ENCODE measurements around the gene BEX3.
"Not testable (repeated sequence)": the region's sequence is repeated elsewhere in the genome, so short reads cannot be mapped to it uniquely, and the experiment has no call there.

BEX3 gene

DNA sequence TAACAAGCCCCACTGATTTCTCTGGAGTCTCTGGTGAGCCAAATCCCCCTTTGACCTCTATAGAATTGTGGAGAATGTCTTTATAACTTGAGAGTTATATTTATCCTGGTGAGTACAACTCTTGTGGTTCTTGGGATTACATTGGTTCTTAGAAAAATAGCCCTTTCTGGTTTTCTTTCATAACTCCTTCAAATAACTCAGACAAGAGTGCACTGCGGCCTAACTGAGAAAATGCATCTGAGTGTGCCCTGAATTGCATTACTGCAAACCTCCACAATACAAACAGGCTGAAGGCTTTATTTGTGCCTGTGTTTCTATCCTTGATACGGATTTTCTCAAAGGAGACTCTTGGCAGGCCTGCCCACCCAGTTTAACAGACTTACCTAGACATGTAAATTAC is 2.7 kb downstream of the BEX3 start:
- in situ Hi-C loops (cut with HindIII; ENCODE audit: low sequenced_read_pairs), result no loop called here

DNA sequence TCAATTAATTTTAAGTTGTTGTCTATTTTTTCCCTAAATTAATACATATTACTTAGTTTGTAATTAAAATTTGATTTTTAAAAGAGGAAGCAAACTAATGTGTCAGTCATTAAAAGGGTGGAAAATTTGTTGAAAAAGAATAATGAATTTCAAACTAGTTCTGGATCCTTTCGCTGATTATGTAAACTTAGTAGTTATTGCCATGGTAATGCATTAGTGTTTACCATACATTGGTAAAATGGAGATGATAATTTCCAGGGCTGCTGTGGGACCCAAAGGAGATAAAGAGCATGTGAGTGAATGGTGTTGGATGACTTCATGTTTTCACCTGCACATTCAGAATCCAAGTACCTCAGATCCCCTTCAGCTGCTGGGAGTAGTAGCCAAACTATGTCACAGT is 6.5 kb downstream of the BEX3 start:
- in situ Hi-C loops (cut with HindIII; ENCODE audit: low sequenced_read_pairs), result no loop called here

DNA sequence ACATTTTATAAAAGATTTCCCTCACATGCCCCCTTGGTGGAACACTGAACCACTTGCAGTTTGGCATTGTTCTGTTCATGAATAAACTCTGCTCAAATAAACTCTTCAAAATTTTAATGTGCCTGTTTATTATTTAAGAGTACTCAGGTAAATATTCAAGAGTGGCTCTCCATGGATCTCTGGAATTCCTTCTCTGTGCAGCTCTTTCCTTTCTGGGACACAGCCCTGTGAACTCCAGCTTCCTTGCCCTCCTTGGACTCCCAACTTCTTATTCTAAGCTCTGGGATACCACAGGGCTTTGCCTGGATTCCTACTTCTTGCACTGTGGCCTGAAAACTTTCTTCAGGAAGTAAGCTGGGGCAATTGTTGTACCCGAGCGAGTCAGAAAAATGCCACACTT is 8.3 kb downstream of the BEX3 start:
- in situ Hi-C loops (cut with HindIII; ENCODE audit: low sequenced_read_pairs), result no loop called here

DNA sequence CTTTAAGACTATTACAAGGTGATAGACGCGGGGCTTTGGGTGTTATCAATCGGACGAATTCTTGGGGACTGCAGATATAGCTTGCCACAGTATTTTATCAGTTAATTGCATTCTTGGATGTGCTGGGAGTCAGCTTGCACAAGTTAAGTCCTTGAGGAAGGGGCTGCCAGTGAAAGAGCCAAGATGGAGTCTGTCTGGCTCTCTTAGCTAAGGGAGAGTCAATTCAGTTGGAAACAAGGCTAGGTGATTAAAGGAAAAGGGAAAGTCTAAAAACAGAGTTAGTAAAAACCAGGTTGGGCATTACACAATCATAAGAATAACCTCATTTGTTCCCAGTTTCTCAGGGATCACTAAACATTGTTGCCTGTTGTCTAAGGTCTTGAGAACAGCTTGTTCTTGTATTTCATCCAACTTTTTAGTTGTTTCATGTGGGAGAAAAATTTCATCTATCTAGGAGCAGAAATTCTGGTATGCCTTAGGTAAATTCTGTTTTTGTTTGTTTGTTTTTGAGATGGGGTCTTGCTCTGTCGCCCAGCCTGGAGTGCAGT is 9.0 kb downstream of the BEX3 start:
- in situ Hi-C loops (cut with HindIII; ENCODE audit: low sequenced_read_pairs), result not testable (repeated sequence)

DNA sequence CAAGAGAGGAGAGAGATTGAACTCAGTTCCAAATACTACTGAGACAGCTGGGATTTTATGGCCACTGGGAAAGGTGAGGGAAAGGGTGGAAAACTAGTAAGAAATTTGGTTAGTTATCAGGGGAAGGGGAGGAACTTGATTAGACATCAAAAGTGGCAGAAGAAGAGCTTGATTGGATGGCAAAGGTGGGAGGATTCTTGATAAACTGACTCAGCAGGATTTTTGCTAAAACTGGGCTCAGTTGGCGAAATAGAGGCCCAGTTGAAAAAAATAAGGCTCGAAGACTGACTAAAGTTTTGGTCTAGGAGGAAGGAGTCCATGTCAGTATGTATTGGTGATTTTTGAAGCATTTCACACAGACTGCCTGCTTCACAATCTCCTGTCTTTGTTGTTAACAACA is 10.0 kb downstream of the BEX3 start:
- in situ Hi-C loops (cut with HindIII; ENCODE audit: low sequenced_read_pairs), result no loop called here

DNA sequence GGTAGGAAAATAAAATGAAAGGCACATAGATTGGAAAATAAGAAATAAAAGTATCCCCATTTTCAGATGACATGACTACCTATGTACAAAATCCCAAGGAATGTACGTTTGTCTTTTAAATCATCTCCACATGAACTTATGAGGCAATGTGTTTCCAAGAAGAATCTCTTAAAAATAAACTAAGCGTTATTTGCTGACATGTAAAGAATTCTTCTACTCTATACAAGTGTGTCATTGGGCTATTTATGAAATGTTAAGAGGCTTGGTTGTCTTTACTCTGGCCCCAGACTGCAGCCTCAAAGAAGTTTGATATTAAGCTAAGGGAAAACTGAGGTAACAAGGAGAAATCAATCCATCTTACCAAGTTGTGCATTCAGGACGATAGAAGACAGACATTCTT is 17.1 kb downstream of the BEX3 start:
- in situ Hi-C loops (cut with HindIII; ENCODE audit: low sequenced_read_pairs), result no loop called here

DNA sequence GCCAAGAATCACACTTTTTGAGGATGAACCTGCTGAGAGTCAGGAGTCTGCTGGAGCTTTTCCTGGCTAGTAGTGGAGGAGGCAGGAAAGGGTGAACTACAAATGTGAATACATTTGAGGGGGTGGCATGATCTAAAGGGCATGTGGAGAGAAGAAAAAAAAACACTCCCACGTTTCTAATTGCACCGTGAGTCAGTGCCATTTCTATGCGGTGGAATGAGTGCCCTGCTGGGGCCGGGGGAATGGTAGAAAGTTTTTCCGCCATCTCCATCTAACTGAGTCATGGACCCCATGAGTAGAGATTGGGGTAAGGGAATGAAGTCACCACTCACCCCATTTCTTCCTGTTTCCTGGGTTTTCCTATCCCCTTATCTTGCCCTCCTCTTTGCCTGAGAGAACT is 19.8 kb downstream of the BEX3 start:
- in situ Hi-C loops (cut with HindIII; ENCODE audit: low sequenced_read_pairs), result no loop called here

DNA sequence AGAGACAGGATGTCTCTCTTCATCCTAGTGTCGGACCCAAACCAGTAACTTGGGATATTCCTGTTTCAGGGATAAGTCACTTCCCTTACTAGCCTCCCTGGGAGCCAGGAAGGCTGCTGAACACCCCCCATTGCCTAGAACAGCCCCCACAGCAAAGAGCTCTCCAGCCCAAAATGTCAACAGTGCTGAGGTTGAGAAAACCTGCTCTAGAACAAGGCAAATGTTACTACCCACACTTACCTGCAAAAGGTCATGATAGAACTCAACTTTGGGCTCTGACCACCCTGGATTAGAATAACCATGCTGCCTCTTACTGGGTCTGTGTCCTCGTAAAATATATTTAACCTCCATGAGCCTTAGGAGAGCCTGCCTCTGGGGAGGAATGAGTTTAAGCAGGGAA is 20.3 kb downstream of the BEX3 start:
- in situ Hi-C loops (cut with HindIII; ENCODE audit: low sequenced_read_pairs), result no loop called here

DNA sequence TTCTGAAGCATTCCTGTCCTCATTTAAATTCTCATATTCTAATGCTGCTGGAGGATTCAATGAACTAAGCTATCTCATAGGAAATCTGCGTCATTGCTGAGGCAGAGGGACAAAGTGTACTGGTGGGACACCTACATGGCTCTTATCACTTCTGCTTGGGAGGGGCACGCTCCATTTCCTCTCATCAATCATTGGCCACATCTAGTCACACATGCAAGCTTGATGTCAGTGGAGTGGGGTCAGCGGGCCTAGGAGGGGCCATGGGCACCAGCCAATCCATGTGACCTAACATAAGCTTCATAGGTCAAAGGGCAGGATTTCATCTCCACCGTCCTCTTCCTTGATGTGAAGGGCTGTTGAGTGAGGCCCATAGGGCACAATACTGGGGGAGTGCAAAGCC is 21.4 kb downstream of the BEX3 start:
- in situ Hi-C loops (cut with HindIII; ENCODE audit: low sequenced_read_pairs), result no loop called here

DNA sequence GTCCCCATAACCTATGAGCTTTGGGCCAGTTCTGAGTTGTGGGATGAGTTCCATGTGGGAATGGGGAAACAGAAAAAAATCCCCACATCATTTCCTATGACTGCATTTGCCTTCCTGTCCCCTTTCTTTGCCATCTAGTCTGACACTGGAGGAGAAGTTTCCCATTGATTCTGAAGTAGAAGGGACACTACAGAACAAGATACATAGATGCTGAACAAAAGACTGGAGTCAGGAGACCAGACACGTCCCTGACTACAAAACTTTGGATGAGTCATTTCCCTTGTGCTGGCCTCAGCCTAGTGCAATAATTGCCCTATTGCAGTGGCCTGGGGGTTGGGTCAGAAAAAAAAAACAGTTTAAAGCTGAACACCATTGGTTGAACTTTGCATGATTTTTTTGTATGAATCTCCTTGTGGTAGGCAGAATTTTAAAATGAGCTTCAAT is 22.1 kb downstream of the BEX3 start:
- in situ Hi-C loops (cut with HindIII; ENCODE audit: low sequenced_read_pairs), result no loop called here

DNA sequence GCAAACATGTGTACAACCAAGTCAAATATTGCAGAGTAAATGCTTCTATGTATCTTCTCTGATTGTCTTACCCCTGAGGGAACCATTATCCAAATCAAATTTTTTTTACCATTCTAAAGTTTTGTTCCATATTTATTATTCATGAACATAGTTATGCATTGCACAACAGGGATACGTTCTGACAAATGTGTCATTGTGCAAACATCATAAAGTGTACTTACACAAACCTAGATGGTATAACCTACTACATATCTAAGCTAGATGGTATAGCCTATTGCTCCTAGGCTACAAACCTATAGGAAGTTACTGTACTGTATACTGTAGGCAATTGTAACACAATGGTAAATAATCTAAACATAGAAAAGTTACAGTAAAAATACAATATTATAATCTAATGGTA is 23.4 kb downstream of the BEX3 start:
- in situ Hi-C loops (cut with HindIII; ENCODE audit: low sequenced_read_pairs), result no loop called here

DNA sequence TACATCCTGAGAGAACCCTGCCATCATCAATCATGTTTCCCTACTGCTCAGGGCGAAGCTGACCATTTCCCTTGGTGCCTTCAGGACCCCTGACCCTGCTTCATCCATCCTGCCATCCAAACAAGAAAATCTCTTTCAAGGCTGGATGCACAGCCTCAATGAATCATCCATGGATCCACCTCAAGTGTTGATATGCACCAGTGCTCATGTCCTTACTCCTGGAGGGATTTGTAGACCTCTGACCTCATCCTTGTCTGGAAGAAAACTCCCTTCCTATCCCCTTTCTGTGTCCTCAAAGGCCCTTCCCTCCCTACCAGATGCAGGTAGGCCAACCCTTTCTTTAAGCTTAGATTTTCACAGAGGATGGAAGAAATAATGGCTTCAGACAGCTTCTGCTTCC is 24.6 kb downstream of the BEX3 start:
- in situ Hi-C loops (cut with HindIII; ENCODE audit: low sequenced_read_pairs), result no loop called here

DNA sequence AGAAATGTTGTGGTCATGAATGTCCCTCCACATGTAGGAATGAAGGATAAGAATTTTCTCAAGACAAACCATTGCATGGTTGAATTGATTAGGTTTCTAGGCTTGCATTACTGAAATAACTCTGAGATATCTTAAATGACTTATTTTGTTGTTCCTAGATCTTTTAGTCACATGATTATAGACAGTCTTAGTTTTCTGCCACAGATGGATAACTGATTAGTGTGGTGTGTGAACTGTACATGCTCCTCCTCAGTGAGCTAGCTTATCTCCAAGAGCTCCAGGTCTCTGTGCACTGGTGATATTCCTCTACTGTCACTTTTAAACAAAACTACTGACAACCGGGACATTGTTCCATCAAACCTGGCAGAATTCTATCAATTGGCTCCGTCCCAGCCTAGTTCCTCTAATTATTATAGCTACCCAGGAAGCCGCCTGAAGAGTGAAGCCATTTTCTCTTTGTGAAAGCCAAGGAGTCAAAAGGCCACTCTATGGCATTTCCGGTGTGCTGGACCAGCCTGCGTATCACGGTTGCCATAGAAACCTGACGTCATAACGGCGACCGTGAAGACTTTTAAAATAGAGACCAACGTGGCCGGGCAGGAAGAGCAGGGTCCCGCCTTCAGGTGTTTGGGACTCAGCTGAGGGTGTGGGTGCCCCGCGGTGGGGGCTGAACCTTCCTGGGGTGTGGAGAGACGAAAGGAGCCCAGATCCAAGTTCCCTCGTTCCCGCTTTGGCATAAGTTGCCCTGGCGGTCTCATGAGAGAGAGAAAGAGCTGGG is 28.1 kb downstream of the BEX3 start:
- in situ Hi-C loops (cut with HindIII; ENCODE audit: low sequenced_read_pairs), result no loop called here

DNA sequence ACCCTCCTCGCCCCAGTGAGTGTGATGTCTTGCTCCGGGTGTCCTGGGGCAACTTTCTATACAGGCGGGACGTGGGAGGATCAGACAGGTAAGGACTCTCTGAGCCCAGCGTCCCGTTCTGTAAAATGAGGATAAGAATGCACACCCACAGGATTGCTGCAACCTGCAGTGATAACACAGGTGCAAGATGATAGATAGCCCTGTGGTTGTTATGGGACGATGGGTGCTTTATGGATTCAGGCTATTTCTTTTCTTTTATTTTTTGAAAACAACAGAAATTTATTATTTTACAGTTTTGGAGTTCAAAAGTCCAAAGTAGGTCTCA is 28.6 kb downstream of the BEX3 start:
- in situ Hi-C loops (cut with HindIII; ENCODE audit: low sequenced_read_pairs), result no loop called here

DNA sequence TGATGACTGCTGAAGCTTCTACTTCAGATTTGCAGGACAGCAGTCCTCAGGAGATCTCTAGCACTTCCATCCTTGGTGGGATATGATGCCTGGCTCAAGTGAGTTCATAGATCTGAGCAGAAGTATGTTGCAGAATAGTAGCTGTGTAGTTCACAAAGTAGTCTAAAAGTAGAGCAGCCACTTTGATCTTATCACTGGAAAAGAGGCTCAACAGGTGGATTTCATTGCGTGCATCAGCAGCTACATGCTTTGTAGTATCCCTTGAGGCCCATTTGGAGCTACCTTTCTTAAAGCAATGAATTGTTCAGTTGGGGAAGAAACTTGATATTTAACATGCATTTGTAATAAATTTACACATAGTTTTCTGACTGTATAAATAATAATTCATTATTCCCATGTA is 29.9 kb downstream of the BEX3 start:
- in situ Hi-C loops (cut with HindIII; ENCODE audit: low sequenced_read_pairs), result no loop called here

DNA sequence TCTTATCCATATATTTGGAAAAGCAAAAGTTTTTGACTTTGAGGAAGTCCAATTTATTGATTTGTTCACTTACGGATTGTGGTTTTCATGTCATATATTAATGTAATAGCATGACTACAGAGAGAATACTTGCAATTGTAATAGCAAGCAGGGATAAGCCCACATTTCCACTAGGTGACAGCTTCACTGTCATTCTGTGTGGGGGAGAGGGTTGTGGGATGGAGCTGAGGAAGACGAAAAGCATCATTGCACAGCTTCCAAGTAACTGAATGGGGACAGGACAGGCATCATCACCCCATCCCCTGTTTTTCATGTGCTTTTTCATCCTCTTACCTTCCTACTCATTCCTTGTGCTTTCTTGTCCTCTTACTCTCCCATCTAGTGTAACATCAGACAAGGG is 31.4 kb downstream of the BEX3 start:
- in situ Hi-C loops (cut with HindIII; ENCODE audit: low sequenced_read_pairs), result no loop called here

DNA sequence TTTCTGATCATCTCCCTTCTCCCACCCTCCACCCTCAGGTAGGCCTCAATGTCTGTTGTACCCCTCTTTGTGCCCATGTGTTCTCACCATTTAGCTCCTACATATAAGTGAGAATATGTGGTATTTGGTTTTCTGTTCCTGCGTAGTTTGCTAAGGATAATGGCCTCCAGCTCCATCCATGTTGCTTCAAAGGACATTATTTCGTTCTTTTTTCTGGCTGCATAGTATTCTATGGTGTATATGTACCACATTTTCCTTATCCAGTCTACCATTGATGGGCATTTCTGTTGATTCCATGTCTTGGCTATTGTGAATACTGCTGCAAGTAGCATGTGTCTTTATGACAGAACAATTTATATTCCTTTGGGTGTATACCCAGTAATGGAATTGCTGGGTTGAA is 35.4 kb downstream of the BEX3 start:
- in situ Hi-C loops (cut with HindIII; ENCODE audit: low sequenced_read_pairs), result not testable (repeated sequence)

DNA sequence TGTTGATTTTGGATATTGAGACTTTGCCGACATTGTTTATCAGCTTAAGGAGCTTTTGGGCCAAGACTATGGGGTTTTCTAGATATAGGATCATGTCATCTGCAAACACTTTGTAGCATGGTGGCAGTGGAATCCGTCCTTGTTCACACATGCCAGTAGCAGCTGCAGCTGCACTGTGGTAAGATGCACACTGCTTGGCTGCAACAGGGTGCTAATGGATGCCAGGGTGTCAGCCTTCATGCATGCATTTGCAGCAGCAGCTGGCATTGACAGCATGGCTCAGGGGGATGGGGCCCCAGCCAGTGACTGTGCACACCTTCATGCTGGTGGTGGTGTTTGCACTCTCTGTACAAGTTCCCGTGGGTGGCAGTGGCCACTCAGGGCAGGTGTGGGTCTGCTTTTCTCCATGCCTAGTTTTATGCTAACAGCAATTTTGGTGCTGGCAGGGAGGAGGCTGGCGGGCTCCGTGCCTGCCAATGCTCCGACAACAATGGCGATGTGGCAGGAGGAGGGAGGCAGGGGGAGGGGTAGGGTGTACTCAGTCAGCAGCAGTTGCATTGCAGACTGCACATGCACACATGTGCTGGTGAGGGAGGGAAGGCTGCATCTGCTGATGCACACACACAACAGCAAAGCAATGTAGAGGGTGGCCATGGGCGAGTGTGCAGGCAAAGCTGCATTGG is 37.5 kb downstream of the BEX3 start:
- in situ Hi-C loops (cut with HindIII; ENCODE audit: low sequenced_read_pairs), result no loop called here

DNA sequence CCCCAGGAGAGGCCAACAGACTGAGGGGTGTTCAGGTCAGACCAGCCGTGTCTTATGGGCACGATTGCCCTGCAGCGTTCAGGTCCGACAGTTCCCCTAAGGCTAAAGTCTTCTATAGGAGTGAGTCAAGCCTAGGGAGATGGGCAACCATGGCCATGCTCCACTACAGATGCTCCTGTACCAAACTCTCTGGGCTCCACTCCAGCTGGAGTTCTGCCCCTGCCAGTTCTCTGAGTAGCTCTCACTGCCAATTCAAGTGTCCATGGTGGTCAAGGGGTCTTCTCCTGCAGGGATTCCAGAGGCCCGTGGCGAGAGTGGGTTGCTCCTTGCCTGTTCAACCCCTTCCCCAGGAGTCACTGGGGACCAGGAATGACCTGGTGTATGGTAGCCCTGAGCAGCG is 38.2 kb downstream of the BEX3 start:
- in situ Hi-C loops (cut with HindIII; ENCODE audit: low sequenced_read_pairs), result no loop called here

DNA sequence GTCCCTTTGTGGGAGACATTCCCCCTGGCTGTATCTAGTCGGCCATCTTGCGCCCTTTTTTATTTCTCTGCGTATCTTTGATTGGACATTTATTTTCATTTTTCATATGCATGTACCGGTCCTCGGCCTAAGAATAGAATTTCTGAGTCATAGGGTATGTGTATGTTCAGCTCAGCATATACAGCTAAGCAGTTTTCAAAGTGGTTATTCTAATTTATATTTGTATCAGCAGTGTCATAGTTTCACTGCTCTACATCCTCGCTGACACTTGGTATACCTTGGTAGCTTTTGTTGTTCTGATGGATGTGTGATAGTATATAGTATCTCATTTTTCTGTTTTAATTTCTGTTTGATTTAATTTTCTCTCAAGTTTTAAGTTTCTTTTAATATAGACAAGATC is 38.7 kb downstream of the BEX3 start:
- in situ Hi-C loops (cut with HindIII; ENCODE audit: low sequenced_read_pairs), result no loop called here

DNA sequence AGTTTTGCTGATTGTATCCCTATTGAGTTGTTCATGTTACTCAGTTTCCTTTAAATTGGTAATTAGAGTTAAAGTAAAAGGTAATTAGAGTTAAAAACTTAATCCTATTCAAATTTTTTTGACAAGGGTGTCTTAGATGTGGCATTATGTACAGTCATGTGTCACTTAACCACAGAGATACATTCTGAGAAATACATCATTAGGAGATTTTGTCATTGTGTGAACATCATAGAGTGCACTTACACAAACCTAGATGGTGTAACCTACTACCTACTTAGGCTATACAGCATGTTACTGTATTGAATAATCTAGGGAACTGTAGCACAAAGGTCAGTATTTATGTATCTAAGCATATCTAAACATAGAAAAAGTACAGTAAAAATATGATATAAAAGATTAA is 39.2 kb downstream of the BEX3 start:
- in situ Hi-C loops (cut with HindIII; ENCODE audit: low sequenced_read_pairs), result no loop called here

DNA sequence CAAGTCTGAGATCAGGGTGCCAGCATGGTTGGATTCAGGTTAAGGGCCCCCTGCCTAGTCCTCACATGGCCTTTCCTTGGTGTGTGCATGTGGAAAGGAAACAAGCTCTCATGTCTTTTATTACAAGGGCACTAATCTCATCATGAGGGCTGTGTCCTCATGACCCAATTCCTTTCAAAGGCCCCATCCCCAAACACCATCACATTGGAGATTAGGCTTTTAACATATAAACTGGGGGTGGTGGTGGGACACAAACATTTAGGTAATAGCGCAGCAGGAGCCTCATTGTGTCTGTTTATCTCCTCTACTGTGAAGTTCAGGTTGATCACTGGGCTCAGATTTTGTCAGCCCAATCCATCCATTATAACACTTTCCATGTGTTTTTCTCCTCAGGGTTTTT is 41.0 kb downstream of the BEX3 start:
- in situ Hi-C loops (cut with HindIII; ENCODE audit: low sequenced_read_pairs), result no loop called here

DNA sequence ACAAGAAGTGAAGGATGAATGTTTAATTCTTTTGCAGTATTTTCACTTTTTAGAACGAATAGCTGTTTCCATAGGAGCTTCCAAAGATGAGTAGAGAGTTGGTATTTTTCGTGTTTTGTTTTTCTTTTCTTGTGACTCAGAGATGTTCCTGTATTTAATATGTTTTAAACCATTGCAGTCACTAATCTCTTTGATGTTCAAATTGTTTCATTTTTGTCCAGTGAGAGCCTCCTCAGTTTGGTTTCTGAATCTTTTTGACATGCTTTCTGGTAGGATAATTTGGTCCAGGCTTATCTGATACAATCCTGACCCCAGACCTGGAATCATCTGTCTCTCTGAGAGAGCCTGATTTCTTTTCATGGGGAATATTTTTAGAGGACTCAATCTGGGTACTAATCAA is 41.6 kb downstream of the BEX3 start:
- in situ Hi-C loops (cut with HindIII; ENCODE audit: low sequenced_read_pairs), result no loop called here
